ENCODE data around the gene CD109. TPM values are rescaled to one million over a fixed set of nuclear protein-coding genes. Genes with fewer than 3 reads are reported as not detected.
"Not testable (repeated sequence)": the region's sequence is repeated elsewhere in the genome, so short reads cannot be mapped to it uniquely, and the experiment has no call there.

The CD109 gene
- polyA plus RNA-seq, 1 donor from 2014 or later, result not detected

- H3K36me3 Mint-ChIP-seq, result no peaks in the 10 kb centered on the region
- H3K27ac Mint-ChIP-seq, result no peak overlapping the region
- H3K4me3 Mint-ChIP-seq, result no peak overlapping the region
- no peaks in the 10 kb centered on the region for H3K9me3 Mint-ChIP-seq
- no peaks in the 10 kb centered on the region for H3K27me3 Mint-ChIP-seq
- no peaks in the 10 kb centered on the region for H3K4me1 Mint-ChIP-seq
These were observed 78.3 kb downstream of the CD109 start for GRCh38 chr6:73774311-73774774.

GRCh38 chr6:73779943-73780342 is 83.9 kb downstream of the CD109 start:
- H3K4me1 Mint-ChIP-seq, result no peaks in the 10 kb centered on the region
- H3K4me3 Mint-ChIP-seq, result no peak overlapping the region
- H3K9me3 Mint-ChIP-seq, result no peaks in the 10 kb centered on the region

GRCh38 chr6:73782911-73783310 is 86.9 kb downstream of the CD109 start:
- no peak overlapping the region for H3K4me3 Mint-ChIP-seq
- H3K27ac Mint-ChIP-seq, result no peak overlapping the region
- H3K36me3 Mint-ChIP-seq, result no peaks in the 10 kb centered on the region
- peaks cover 3% of the 10 kb centered on the region for H3K27me3 Mint-ChIP-seq
- peaks cover 0 to 1% (median 0%) of the 10 kb centered on the region in 3 donors for H3K4me1 Mint-ChIP-seq
- no peaks in the 10 kb centered on the region for H3K9me3 Mint-ChIP-seq

More at GRCh38 chr6:73779943-73780342, 83.9 kb downstream of the CD109 start:
- peaks cover 2% of the 10 kb centered on the region for H3K27me3 Mint-ChIP-seq
- no peak overlapping the region for H3K27ac Mint-ChIP-seq
- no peaks in the 10 kb centered on the region for H3K36me3 Mint-ChIP-seq

- Mint-ChIP-seq H3K9me3 (no peaks in the 10 kb centered on the region), H3K36me3 (no peaks in the 10 kb centered on the region), H3K27ac (no peak overlapping the region), H3K27me3 (peaks cover 3% of the 10 kb centered on the region), H3K4me1 (peaks cover 0 to 1% (median 0%) of the 10 kb centered on the region in 3 donors), H3K4me3 (no peak overlapping the region)
These were observed 88.9 kb downstream of the CD109 start for GRCh38 chr6:73784726-73785505.

GRCh38 chr6:73790574-73790973 is 94.6 kb downstream of the CD109 start:
- peaks cover under 1% of the 10 kb centered on the region for H3K27me3 Mint-ChIP-seq
- H3K36me3 Mint-ChIP-seq, result no peaks in the 10 kb centered on the region
- H3K4me1 Mint-ChIP-seq, result peaks cover 0 to 1% (median 0%) of the 10 kb centered on the region in 3 donors
- no peak overlapping the region for H3K27ac Mint-ChIP-seq
- H3K9me3 Mint-ChIP-seq, result no peaks in the 10 kb centered on the region
- H3K4me3 Mint-ChIP-seq, result no peak overlapping the region

- peaks cover 0 to 1% (median 0%) of the 10 kb centered on the region in 3 donors for H3K4me1 Mint-ChIP-seq
- H3K36me3 Mint-ChIP-seq, result no peaks in the 10 kb centered on the region
- H3K4me3 Mint-ChIP-seq, result peak overlapping the region in 1 of 4 donors; percentile 44
- no peaks in the 10 kb centered on the region for H3K9me3 Mint-ChIP-seq
- no peaks in the 10 kb centered on the region for H3K27me3 Mint-ChIP-seq
- no peak overlapping the region for H3K27ac Mint-ChIP-seq
These were observed 95.3 kb downstream of the CD109 start for GRCh38 chr6:73791336-73791735.

- no peak overlapping the region for H3K4me3 Mint-ChIP-seq
- H3K4me1 Mint-ChIP-seq, result no peaks in the 10 kb centered on the region
- no peaks in the 10 kb centered on the region for H3K27me3 Mint-ChIP-seq
- no peak overlapping the region for H3K27ac Mint-ChIP-seq
- no peaks in the 10 kb centered on the region for H3K9me3 Mint-ChIP-seq
- H3K36me3 Mint-ChIP-seq, result no peaks in the 10 kb centered on the region
These were observed 96.7 kb downstream of the CD109 start for GRCh38 chr6:73792738-73793137.

GRCh38 chr6:73796881-73797280 is 100.9 kb downstream of the CD109 start:
- H3K4me1 Mint-ChIP-seq, result no peaks in the 10 kb centered on the region
- H3K27me3 Mint-ChIP-seq, result no peaks in the 10 kb centered on the region
- peaks cover 2% of the 10 kb centered on the region for H3K36me3 Mint-ChIP-seq
- no peaks in the 10 kb centered on the region for H3K9me3 Mint-ChIP-seq
- H3K27ac Mint-ChIP-seq, result no peak overlapping the region
- H3K4me3 Mint-ChIP-seq, result no peak overlapping the region

GRCh38 chr6:73797861-73798260 is 101.9 kb downstream of the CD109 start:
- Mint-ChIP-seq H3K4me3 (no peak overlapping the region), H3K27ac (no peak overlapping the region), H3K4me1 (no peaks in the 10 kb centered on the region), H3K9me3 (no peaks in the 10 kb centered on the region), H3K27me3 (no peaks in the 10 kb centered on the region), H3K36me3 (peaks cover 2% of the 10 kb centered on the region)

GRCh38 chr6:73798592-73798991 is 102.6 kb downstream of the CD109 start:
- no peaks in the 10 kb centered on the region for H3K4me1 Mint-ChIP-seq

GRCh38 chr6:73800997-73801396 is 105.0 kb downstream of the CD109 start:
- Mint-ChIP-seq H3K9me3 (no peaks in the 10 kb centered on the region), H3K4me1 (no peaks in the 10 kb centered on the region), H3K27me3 (peaks cover 1% of the 10 kb centered on the region), H3K4me3 (no peak overlapping the region), H3K36me3 (peaks cover 2% of the 10 kb centered on the region), H3K27ac (no peak overlapping the region)

More at GRCh38 chr6:73798592-73798991, 102.6 kb downstream of the CD109 start:
- Mint-ChIP-seq H3K27ac (no peak overlapping the region), H3K9me3 (no peaks in the 10 kb centered on the region), H3K4me3 (no peak overlapping the region), H3K27me3 (peaks cover 1% of the 10 kb centered on the region), H3K36me3 (peaks cover 2% of the 10 kb centered on the region)

GRCh38 chr6:73801652-73802268 is 105.8 kb downstream of the CD109 start:
- Mint-ChIP-seq H3K9me3 (no peaks in the 10 kb centered on the region), H3K4me1 (no peaks in the 10 kb centered on the region), H3K36me3 (peaks cover 2% of the 10 kb centered on the region), H3K27ac (no peak overlapping the region), H3K27me3 (peaks cover 1% of the 10 kb centered on the region), H3K4me3 (no peak overlapping the region)

GRCh38 chr6:73802366-73802765 is 106.4 kb downstream of the CD109 start:
- peaks cover 2% of the 10 kb centered on the region for H3K36me3 Mint-ChIP-seq
- no peaks in the 10 kb centered on the region for H3K4me1 Mint-ChIP-seq
- no peak overlapping the region for H3K27ac Mint-ChIP-seq
- peaks cover 1% of the 10 kb centered on the region for H3K27me3 Mint-ChIP-seq
- no peak overlapping the region for H3K4me3 Mint-ChIP-seq
- H3K9me3 Mint-ChIP-seq, result no peaks in the 10 kb centered on the region

GRCh38 chr6:73803562-73804241 is 107.7 kb downstream of the CD109 start:
- Mint-ChIP-seq H3K36me3 (peaks cover 2% of the 10 kb centered on the region), H3K27ac (no peak overlapping the region), H3K4me1 (no peaks in the 10 kb centered on the region), H3K27me3 (peaks cover 1% of the 10 kb centered on the region), H3K4me3 (no peak overlapping the region), H3K9me3 (no peaks in the 10 kb centered on the region)

- H3K4me3 Mint-ChIP-seq, H3K27me3 Mint-ChIP-seq, H3K4me1 Mint-ChIP-seq, H3K36me3 Mint-ChIP-seq, H3K27ac Mint-ChIP-seq, H3K9me3 Mint-ChIP-seq: not testable (repeated sequence)
These were observed 109.2 kb downstream of the CD109 start for GRCh38 chr6:73805221-73805620.
